NCI-H2107 treated with DMSO at 0.1 percent for 48 hours (cell line): ENCODE data around the gene AIFM3.
"Not testable (repeated sequence)": the region's sequence is repeated elsewhere in the genome, so short reads cannot be mapped to it uniquely, and the experiment has no call there.

Experiments used
- DNase-seq: peaks from one replicate; lab custom pipeline; 2025; ENCODE audit not compliant: unreplicated experiment; lab: John Stamatoyannopoulos, UW

Gene AIFM3

GRCh38 chr22:21000207-21000986 lies 33.3 kb downstream of the AIFM3 start:
- no peak for DNase-seq

- DNase-seq = no peak
Observed at GRCh38 chr22:21000987-21001600, 34.0 kb downstream of the AIFM3 start.

- peak; percentile 83 for DNase-seq
Observed at GRCh38 chr22:21001601-21002325, 34.7 kb downstream of the AIFM3 start, which contains the start of gene THAP7. Gene THAP7 (minus strand): TSS chr22:21002118. CDS start chr22:21001911, 207 bp downstream.

GRCh38 chr22:21003782-21004181 lies 36.7 kb downstream of the AIFM3 start:
- no peak for DNase-seq

GRCh38 chr22:21009208-21009607 lies 42.2 kb downstream of the AIFM3 start:
- DNase-seq = not testable (repeated sequence)

GRCh38 chr22:21009638-21010425 lies 42.8 kb downstream of the AIFM3 start:
- DNase-seq = no peak

GRCh38 chr22:21010426-21011113 lies 43.5 kb downstream of the AIFM3 start:
- no peak for DNase-seq

- no peak for DNase-seq
Observed at GRCh38 chr22:21012446-21013407, 45.7 kb downstream of the AIFM3 start.

GRCh38 chr22:21013657-21014201 lies 46.7 kb downstream of the AIFM3 start:
- DNase-seq = peak; percentile 33

- DNase-seq = peak; percentile 72
Observed at GRCh38 chr22:21014202-21014725, 47.2 kb downstream of the AIFM3 start.

- DNase-seq = no peak
Observed at GRCh38 chr22:21014726-21015465, 47.8 kb downstream of the AIFM3 start, which contains the start of gene P2RX6. Gene P2RX6 (plus strand): TSS chr22:21015165. CDS start chr22:21015175, 10 bp downstream.

GRCh38 chr22:21015466-21016006 lies 48.5 kb downstream of the AIFM3 start:
- no peak for DNase-seq

- DNase-seq = no peak
Observed at GRCh38 chr22:21016644-21017420, 49.8 kb downstream of the AIFM3 start.

GRCh38 chr22:21018314-21018713 lies 51.3 kb downstream of the AIFM3 start:
- DNase-seq = no peak

GRCh38 chr22:21020802-21021429 lies 53.9 kb downstream of the AIFM3 start:
- DNase-seq = no peak

- DNase-seq = no peak
Observed at GRCh38 chr22:21022507-21022906, 55.5 kb downstream of the AIFM3 start.
